SKM-1 treated with dmso at 0.1 percent for 144 hours (cell line): ENCODE measurements around the gene NCOA6.
"Not testable (repeated sequence)": the region's sequence is repeated elsewhere in the genome, so short reads cannot be mapped to it uniquely, and the experiment has no call there.

Experiments used
- DNase-seq: peaks from one replicate; lab custom pipeline; 2025; ENCODE audit not compliant: unreplicated experiment; lab: John Stamatoyannopoulos, UW

Gene NCOA6

GRCh38 chr20:34831936-34832335 lies 6.5 kb upstream of the NCOA6 start:
- no peak for DNase-seq

- no peak for DNase-seq
Measured at GRCh38 chr20:34829191-34829590, 3.7 kb upstream of the NCOA6 start.

GRCh38 chr20:34824806-34825529 lies 483 bp downstream of the NCOA6 start:
- DNase-seq: peak; percentile 21

GRCh38 chr20:34824452-34824805 lies 1.0 kb downstream of the NCOA6 start:
- peak; percentile 68 for DNase-seq

- no peak for DNase-seq
Measured at GRCh38 chr20:34824026-34824425, 1.4 kb downstream of the NCOA6 start.

- DNase-seq: no peak
Measured at GRCh38 chr20:34820805-34821578, 4.5 kb downstream of the NCOA6 start.

- DNase-seq: no peak
Measured at GRCh38 chr20:34817801-34818200, 7.7 kb downstream of the NCOA6 start.

- no peak for DNase-seq
Measured at GRCh38 chr20:34817072-34817471, 8.4 kb downstream of the NCOA6 start.

- DNase-seq: no peak
Measured at GRCh38 chr20:34815636-34816035, 9.8 kb downstream of the NCOA6 start.

- DNase-seq: no peak
Measured at GRCh38 chr20:34808583-34808982, 16.9 kb downstream of the NCOA6 start.

GRCh38 chr20:34807944-34808465 lies 17.4 kb downstream of the NCOA6 start:
- not testable (repeated sequence) for DNase-seq

GRCh38 chr20:34806255-34806654 lies 19.2 kb downstream of the NCOA6 start:
- no peak for DNase-seq

- DNase-seq: no peak
Measured at GRCh38 chr20:34798871-34799270, 26.6 kb downstream of the NCOA6 start.

- DNase-seq: no peak
Measured at GRCh38 chr20:34798328-34798727, 27.1 kb downstream of the NCOA6 start.

- DNase-seq: no peak
Measured at GRCh38 chr20:34797012-34797995, 28.1 kb downstream of the NCOA6 start.

- no peak for DNase-seq
Measured at GRCh38 chr20:34794006-34794585, 31.4 kb downstream of the NCOA6 start.

- DNase-seq: no peak
Measured at GRCh38 chr20:34792687-34793363, 32.6 kb downstream of the NCOA6 start.

- no peak for DNase-seq
Measured at GRCh38 chr20:34791289-34792020, 34.0 kb downstream of the NCOA6 start.

GRCh38 chr20:34781220-34781619 lies 44.2 kb downstream of the NCOA6 start:
- no peak for DNase-seq
